UCSD-AML1 (cell line): ENCODE measurements around the gene B3GNT9.

Experiments
- DNase-seq: peaks from one replicate; lab custom pipeline; 2025; ENCODE audit not compliant: unreplicated experiment; lab: John Stamatoyannopoulos, UW

B3GNT9 gene

DNA sequence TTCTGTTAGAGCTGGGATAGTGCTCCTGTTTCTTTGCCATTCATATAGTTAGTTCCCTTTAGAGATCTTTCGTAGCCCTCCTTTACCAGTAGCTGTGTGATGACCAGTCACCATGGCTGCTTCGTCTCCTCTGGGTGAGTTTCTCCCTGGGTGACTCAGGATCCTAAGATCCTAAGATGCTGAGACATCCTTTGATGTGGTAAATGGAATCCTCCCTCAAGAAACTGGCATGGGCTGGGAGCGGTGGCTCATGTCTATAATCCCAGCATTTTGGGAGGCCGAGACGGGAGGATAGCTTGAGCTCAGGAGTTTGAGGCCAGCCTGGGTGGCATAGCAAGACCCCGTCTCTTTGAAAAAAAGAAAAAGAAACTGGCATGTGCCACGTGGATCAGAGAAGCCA lies 35.2 kb downstream of the B3GNT9 start:
- DNase-seq = no peak

DNA sequence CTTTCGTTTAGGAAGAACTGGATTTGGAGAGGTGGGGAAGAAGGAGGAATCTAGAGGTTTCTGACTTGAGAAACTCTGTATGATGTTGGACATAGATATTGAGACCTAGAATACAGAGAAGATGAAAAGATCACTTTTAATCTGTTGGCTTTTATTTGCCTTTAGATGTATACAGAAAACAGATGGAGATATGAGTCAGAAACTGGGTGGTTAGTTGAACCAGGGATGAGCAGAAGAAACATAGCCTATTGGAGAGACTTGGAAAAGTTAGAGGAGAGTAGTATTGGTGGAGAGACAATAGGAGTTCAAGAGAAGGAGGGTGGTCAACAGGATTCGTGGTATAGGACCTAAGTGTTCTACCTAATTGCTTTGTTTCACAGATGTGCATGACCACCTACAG lies 36.0 kb downstream of the B3GNT9 start:
- DNase-seq = no peak

DNA sequence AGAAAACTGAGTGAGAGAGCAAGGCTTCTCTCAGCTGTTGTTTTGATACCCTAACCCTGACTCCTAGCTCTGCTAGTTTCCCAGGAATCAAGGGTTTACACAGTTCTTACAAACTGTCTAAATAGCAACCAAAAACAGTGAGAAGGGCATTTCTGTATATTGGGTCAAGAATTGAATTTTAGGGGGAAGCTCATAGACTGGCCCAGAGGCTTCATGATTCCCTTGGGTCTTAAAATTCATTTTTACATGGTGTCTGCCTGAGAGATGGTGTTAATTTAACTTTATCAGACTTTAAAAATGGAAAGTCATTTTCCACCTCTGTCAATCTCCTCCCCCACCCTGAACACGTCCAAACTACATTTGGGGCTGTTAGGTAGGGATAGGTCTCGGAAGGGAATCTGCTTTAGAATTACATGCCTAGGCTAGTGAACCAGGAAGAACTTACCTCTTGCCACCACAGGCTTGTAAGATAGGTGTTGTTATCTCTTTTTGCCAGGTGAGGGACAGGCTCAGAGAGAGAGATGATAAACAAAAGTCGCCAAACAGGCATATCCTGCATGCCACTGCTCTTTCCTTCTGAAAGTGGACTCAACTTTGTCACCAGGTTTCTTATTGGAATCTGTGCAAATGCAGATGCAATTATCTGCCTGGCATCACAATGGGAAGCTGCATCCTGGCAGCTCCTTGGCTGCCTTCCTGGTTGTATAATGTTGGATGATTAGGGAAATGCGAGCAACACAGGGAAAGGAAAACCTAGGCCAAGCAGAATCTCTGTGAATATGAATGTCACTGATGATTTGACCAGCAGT lies 38.0 kb downstream of the B3GNT9 start:
- DNase-seq = no peak

DNA sequence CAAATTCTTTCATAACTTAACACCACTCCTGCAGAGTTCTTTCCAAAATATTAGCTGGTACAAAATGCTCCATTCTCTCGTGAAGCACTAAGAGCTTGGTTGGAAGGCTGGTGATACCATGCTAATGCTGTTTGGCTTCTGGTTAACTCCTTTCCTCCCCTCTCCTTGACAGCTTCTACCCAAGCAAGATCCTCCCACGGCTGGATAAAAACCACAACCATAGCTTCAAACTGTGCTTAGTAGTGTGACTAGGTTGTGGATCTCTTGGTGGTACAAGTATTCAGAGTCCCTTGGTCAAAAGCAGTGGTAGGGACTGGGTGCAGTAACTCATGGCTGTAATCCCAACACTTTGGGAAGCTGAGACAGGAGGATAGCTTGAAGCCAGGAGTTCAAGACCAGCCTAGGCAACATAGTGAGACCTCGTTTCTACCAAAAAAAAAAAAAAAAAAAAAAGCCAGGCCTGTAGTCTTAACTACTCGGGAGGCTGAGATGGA lies 38.8 kb downstream of the B3GNT9 start:
- no peak for DNase-seq

DNA sequence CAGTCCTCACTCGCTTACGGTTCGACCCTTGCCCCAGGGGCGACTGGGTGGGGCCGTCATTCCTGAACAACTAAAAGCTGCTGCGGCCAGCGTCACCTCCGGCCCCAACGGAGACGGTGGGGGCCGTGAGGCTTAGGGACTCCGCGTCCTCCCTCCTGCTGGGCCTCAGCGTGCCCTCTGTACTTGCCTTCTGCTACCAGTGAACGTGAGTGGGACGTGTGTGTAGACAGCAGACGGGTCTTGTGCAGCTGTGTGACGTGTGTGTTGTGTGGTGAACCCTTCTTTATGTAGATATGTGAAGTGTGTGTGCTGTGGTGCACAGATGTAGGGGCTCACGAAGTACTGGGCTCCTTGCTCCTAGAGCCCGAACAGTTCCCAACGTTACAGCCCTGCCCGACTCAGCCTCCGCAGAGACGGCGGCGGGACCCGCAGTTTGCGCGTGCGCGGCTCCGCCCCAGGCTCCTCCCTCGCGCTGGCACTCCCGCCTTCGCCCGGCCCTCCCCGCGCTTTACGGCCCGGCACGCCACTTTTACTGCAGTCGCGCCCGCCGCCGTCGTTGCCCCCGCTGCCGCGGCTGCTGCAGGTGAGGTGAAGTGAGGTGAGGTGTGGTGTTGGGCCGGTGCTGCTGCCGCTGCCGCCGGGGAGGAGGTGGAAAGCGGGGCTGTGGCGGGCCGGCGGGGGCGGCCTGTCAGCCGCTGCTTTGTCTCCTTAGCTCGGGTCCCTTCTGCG lies 41.2 kb downstream of the B3GNT9 start, which contains the start of gene PHAF1:
PHAF1 (plus strand) TSS at position 535 of the 729 bp plus-strand sequence. CDS start 235 bp downstream, outside the sequence.
- DNase-seq = peak; percentile 93

DNA sequence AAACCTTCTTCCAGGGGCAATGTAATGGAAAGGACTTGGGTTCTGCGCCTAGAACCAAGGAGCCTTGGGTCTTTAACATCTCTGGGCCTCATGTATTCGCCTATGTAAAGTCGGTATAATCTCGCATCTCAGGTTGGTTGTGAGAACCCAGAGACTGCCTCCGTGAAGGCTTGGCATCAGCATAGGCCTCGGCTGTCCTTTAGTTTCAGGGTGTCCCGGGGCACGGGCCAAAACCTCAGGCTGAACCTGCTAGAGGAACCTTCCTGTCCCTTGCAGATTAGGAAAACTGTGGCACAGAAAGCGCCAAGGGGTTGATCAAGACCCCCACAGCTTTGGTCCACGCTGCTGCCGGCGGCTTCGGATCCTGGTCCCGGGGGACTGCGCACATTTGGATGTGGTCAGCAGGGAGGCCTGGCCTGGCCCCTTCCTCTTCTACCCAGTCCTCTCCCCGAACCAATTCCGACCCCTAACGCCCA lies 41.8 kb downstream of the B3GNT9 start:
- no peak for DNase-seq

DNA sequence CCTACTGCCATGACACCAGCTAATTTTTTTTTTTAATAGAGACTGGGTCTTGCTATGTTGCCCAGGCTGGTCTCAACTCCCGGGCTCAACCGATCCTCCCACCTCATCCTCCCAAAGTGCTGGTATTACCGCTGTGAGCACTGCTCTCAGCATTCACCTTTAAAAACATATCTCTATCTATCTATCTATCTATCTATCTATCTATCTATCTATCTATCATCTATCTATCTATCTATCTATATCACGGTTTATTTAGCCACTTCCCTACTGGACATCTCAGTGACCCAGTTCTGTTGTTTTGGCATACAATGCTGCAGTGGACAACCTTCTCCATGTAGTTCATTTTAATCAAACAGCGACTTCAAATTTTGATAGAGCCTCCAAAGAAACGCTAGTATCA lies 42.3 kb downstream of the B3GNT9 start:
- no peak for DNase-seq

DNA sequence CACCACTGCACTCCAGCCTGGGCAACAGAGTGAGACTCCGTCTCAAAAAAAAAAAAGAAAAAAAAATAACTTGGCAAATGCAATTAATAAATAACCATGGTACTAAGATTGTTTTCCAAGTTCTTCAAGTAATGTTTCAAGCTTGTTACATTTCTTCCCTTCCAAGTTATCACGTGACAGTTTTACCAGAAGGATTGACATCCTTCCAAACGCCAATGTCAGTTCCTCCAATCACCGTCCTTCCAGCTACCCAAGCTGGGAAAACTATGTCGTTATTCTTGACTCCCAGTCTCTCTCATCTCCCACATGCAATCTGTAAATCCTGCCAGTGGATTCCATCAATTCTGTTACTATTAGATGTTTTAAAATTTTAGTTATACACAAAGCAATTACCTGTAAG lies 44.9 kb downstream of the B3GNT9 start:
- no peak for DNase-seq

DNA sequence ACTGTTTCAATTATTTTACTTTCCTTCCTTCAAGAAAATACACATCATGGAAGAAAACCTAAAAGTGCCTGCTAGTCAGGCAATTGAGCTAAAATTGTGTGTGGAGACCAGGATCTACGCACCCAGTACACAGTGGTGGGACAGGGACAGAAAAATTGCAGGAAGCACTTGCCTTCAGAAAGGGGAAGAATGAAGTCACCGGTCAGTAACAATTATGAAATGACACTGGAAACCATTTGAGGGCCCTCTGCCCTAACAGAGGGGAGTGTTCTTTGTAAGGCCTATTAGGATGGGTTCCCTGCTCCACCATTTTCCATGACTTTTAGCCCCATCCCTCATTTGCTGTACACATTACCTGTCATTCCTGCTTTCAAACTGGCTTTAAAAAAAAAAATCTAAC lies 45.6 kb downstream of the B3GNT9 start:
- DNase-seq = no peak

DNA sequence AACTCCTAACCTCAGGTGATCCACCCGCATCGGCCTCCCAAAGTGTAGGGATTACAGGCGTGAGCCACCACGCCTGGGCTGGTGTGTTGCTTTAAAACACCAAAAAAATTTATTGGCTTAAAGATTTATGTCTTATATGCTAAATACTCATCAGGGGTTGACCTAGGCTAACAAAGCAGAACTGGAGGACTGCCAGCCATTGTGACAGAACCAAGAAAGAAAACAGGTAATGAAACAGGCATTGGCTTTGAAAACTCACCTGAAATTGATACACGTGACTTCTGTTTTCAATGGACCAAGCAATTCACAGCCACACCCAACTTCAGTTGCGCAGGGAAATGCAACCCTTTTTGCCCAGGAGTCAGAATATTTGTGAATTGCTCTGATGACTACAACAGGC lies 46.0 kb downstream of the B3GNT9 start:
- no peak for DNase-seq

DNA sequence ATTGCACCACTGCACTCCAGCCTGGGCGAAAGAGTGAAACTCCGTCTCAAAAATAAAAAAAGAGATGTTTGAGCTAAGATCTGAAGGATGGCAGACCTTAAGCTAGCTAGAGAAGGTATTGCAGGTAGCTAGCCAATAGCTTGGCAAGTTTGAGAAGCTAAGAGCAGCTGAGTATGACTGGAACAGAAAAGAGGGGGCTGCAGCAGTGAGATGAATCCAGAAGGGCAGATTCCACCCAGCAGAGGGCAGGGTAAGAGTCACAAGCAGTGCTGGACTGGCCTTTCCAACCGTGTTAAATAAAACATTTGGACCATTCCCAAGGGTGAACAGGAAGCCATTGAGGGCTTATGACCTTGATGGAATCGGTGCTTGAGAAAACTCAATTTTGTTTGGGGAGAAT lies 46.7 kb downstream of the B3GNT9 start:
- no peak for DNase-seq

DNA sequence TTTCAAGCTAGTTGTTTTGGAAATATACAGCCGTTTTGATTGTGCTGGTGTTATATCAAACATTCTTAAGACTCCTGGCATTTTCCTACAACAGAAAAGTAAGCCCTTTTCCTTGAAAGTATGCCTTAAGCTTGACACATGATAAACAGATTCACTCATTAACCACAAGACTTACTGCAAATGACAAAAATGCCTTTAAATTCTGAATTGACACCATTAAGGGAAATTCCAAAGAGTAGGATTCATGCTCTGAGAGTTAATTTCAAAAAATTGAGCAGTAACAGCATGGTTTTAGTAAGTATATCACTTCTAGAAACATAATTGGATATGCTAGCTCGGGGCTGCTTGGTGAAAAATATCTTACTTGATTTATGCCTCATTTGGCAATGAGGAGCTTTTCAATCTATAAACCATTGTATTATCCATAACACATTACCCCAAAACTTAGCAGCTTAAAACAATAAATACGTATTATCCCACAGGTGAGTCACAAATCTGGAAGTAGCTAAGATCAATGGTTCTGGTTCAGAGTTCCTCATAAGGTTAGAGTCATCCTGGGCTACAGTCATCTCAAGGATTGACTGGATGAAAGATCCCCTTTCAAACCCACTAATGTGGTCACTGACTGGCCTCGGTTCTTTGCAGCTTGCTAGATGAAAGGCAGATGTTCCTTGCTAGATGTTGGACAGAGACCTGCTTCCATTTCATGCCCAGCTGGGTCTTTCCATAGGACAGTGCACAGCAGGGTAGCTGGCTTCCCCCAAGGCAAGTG lies 49.3 kb downstream of the B3GNT9 start:
- DNase-seq = no peak

DNA sequence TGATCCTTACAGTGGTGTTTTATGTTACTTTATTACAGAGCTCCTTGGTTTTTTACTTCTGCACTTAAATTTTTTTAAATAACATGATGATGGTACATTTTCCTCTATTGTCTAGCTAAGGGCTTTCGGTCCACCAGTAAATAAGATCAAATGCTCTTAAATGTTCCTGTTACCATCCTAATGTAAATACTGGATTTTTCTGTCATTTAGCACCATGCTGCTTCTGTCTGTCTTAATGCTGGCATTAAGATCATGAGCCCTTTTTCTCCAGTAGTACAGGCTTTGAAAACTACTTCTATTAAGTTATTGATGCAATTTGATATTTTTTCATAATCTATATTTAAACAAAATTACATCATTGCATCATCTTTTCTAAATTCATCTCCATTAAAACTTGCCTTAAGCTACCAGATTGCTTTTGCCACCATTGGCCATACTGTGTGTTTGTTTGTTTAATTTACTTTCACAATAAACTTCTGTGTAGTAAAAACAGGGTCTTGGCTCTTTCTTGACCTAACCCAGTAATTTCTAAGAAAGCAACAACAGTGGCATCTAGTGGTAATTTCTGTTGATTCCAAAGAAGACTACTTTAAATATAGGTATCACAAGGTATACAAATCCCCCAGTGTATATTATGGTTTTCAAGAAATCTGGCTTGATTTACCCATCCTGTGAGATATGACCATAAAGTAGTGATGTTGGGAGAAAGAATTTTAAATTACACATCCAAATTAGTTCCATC lies 50.1 kb downstream of the B3GNT9 start:
- no peak for DNase-seq

DNA sequence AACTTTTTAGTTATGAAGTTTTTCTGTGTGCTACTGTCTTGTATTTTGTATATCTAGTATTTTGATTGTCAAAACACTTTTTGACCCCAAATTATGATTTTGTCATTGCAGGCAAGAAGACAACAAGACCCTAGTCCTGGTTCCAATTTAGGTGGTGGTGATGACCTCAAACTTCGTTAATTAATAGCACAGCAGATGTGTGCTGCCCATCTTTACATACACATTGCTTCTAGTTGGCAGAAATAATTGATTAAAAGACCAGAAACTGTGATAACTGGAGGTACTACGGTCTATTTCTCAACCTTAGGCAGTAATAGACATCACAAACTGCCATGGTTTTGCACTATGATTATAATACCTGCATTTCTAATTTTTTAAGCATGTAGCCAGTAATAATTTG lies 52.2 kb downstream of the B3GNT9 start:
- DNase-seq = no peak
